ENCODE data around the gene TMEM33. TPM values are rescaled to one million over a fixed set of nuclear protein-coding genes. Genes with fewer than 3 reads are reported as not detected.

The TMEM33 gene
- total RNA-seq, 1 donor from 2014 or later = 51.5 TPM

GRCh38 chr4:41940834-41941233 lies 5.6 kb downstream of the TMEM33 start:
- ATAC-seq = no peak

- ATAC-seq = no peak
Observed at GRCh38 chr4:41943506-41943905, 8.3 kb downstream of the TMEM33 start.

GRCh38 chr4:41944089-41944488 lies 8.9 kb downstream of the TMEM33 start:
- no peak for ATAC-seq

GRCh38 chr4:41949531-41949930 lies 14.3 kb downstream of the TMEM33 start:
- ATAC-seq = no peak

- ATAC-seq = no peak
Observed at GRCh38 chr4:41957634-41958033, 22.4 kb downstream of the TMEM33 start.

GRCh38 chr4:41963105-41963504 lies 27.9 kb downstream of the TMEM33 start:
- ATAC-seq = no peak

GRCh38 chr4:41964401-41964800 lies 29.2 kb downstream of the TMEM33 start:
- ATAC-seq = no peak

GRCh38 chr4:41967392-41967791 lies 32.2 kb downstream of the TMEM33 start:
- ATAC-seq = peak; percentile 95

GRCh38 chr4:41969671-41970070 lies 34.4 kb downstream of the TMEM33 start:
- ATAC-seq = no peak

- no peak for ATAC-seq
Observed at GRCh38 chr4:41975341-41975740, 40.1 kb downstream of the TMEM33 start.

- no peak for ATAC-seq
Observed at GRCh38 chr4:41976775-41977516, 41.7 kb downstream of the TMEM33 start.

GRCh38 chr4:41977709-41978108 lies 42.5 kb downstream of the TMEM33 start:
- no peak for ATAC-seq

GRCh38 chr4:41981456-41981855 lies 46.2 kb downstream of the TMEM33 start, which contains the start of gene DCAF4L1:
DCAF4L1 (plus strand) TSS chr4:41981756; CDS start chr4:41981793, 37 bp downstream.
- ATAC-seq = no peak

- no peak for ATAC-seq
Observed at GRCh38 chr4:41982716-41983115, 47.5 kb downstream of the TMEM33 start.

GRCh38 chr4:41985151-41985550 lies 49.9 kb downstream of the TMEM33 start:
- ATAC-seq = no peak

- peak; percentile 14 for ATAC-seq
Observed at GRCh38 chr4:41989994-41990364, 54.8 kb downstream of the TMEM33 start.

GRCh38 chr4:41990365-41991111 lies 55.3 kb downstream of the TMEM33 start, which contains the start of gene SLC30A9:
SLC30A9 (plus strand) TSS chr4:41990530; CDS start chr4:41990652, 122 bp downstream.
- ATAC-seq = peak; percentile 98

GRCh38 chr4:41991916-41992767 lies 56.9 kb downstream of the TMEM33 start:
- peak; percentile 68 for ATAC-seq

- ATAC-seq = no peak
Observed at GRCh38 chr4:41992967-41993857, 58.0 kb downstream of the TMEM33 start.

- ATAC-seq = no peak
Observed at GRCh38 chr4:41994461-41994985, 59.3 kb downstream of the TMEM33 start.

- ATAC-seq = no peak
Observed at GRCh38 chr4:41998019-41998418, 62.8 kb downstream of the TMEM33 start.

GRCh38 chr4:41999321-41999720 lies 64.1 kb downstream of the TMEM33 start:
- ATAC-seq = no peak

Measured in esophagus mucosa (tissue), 1 donor.